Activated CD4-positive, alpha-beta T cell treated with anti-CD3 and anti-CD28 coated beads, Interleukin-2, amount 50 U/mL, for 16 hours (primary cell): ENCODE data around the gene SLC25A22.

Source experiments
- DNase-seq: peaks from one replicate; pipeline ENCODE4 v3.0.0-alpha.2; 2020

SLC25A22 gene

GRCh38 chr11:742571-743201 lies 55.4 kb downstream of the SLC25A22 start:
- no peak for DNase-seq

- DNase-seq, result no peak
These were observed 55.9 kb downstream of the SLC25A22 start for GRCh38 chr11:742156-742546.
